HG03460 (cell line): Measurements from ENCODE around the gene IFTAP.
A peak's percentile ranks its signal among the peaks of the same experiment; 100 is the strongest.
"Not testable (repeated sequence)": the region's sequence is repeated elsewhere in the genome, so short reads cannot be mapped to it uniquely, and the experiment has no call there.

Experiments
- ATAC-seq: cut with Tn5 transposase; IDR thresholded peaks from one replicate; pipeline ENCODE4 v1.9.1; 2021; ENCODE audit not compliant: unreplicated experiment

IFTAP gene, protein sequence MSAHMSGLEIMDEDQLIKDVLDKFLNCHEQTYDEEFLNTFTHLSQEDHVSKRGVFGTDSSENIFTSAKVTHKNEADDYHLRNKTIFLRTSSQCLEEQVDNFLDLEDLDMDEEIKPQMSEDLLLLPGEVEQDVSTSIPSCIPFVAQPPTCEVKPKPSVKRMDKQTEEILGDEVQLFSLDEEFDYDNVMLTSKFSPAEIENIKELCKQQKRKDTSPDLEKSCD

GRCh38 chr11:36594316-36594989 is at the start of gene IFTAP:
IFTAP (plus strand) TSS chr11:36594502; CDS start chr11:36610104, 15,602 bp downstream.
- peak; percentile 60 for ATAC-seq

DNA sequence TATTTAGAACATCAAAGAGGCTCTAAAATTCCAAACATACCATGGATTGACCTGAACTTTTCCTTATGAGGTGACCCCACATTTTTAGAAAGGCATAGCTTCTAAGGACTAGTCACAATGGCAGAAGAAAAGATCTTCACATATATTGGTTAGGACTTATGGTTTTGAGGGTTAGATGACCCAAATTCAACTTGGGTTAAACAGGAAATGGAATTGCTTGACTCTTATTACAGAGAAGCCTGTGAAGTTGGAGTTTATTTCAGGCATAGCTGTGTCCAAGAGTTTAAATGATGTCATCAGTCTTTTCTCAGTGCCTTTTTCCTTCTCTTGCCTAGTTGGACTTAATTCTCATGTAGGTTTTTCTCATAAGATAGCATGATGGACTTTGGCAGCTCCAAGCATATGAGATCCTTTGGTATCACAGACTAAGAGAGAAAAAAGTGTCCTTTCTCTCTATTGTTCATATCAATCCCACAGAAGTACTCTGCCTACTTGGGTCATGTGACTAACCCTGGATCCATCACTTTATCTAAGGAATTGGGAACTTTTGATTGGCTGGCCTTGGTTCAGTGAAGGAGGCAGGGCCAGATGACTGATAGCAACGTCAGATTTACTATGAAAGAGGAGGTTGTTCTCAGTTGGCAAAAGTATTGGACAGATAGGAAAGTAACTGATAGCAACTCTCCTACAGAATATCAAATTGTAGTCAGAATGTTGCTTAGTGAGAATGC is 43.8 kb upstream of the IFTAP start:
- ATAC-seq = no peak

GRCh38 chr11:36557390-36557789 is 36.9 kb upstream of the IFTAP start:
- not testable (repeated sequence) for ATAC-seq

- ATAC-seq = no peak
Observed at GRCh38 chr11:36557991-36558390, 36.3 kb upstream of the IFTAP start.

GRCh38 chr11:36558571-36559413 is 35.5 kb upstream of the IFTAP start:
- peak; percentile 93 for ATAC-seq

GRCh38 chr11:36564376-36565030 is 29.8 kb upstream of the IFTAP start:
- no peak for ATAC-seq

GRCh38 chr11:36565031-36565610 is 29.2 kb upstream of the IFTAP start:
- ATAC-seq = no peak

- ATAC-seq = no peak
Observed at GRCh38 chr11:36566407-36567053, 27.8 kb upstream of the IFTAP start.

- ATAC-seq = no peak
Observed at GRCh38 chr11:36567694-36568093, 26.6 kb upstream of the IFTAP start, which contains the start of gene RAG1. RAG1 (plus strand) TSS chr11:36568007; CDS start chr11:36573305, 5,298 bp downstream.

GRCh38 chr11:36569095-36569494 is 25.2 kb upstream of the IFTAP start:
- no peak for ATAC-seq

- no peak for ATAC-seq
Observed at GRCh38 chr11:36574486-36574885, 19.8 kb upstream of the IFTAP start.

DNA sequence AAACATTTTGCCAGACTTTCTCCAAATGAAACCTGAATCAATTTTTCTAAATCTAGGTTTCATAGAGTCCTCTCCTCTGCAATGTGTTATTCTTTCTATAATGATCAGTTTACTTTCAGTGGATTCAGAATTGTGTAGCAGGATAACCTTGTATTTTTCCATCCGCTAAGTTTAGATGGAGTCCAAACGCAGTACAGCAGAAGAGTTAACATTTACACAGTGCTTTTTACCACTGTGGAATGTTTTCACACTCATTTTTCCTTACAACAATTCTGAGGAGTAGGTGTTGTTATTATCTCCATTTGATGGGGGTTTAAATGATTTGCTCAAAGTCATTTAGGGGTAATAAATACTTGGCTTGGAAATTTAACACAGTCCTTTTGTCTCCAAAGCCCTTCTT is 16.9 kb upstream of the IFTAP start:
- no peak for ATAC-seq

DNA sequence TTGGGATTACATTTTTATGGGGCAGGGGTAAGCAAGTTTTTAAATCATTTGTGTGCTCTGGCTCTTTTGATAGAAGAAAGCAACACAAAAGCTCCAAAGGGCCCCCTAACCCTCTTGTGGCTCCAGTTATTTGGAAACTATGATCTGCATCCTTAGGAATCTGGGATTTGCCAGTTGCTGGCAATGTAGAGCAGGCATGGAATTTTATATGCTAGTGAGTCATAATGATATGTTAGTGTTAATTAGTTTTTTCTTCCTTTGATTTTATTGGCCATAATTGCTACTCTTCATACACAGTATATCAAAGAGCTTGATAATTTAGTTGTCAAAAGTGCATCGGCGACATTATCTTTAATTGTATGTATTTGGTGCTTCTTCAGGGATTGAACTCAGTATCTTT is 16.4 kb upstream of the IFTAP start:
- no peak for ATAC-seq

GRCh38 chr11:36578458-36578857 is 15.8 kb upstream of the IFTAP start:
- no peak for ATAC-seq

- no peak for ATAC-seq
Observed at GRCh38 chr11:36581536-36581935, 12.8 kb upstream of the IFTAP start.

DNA sequence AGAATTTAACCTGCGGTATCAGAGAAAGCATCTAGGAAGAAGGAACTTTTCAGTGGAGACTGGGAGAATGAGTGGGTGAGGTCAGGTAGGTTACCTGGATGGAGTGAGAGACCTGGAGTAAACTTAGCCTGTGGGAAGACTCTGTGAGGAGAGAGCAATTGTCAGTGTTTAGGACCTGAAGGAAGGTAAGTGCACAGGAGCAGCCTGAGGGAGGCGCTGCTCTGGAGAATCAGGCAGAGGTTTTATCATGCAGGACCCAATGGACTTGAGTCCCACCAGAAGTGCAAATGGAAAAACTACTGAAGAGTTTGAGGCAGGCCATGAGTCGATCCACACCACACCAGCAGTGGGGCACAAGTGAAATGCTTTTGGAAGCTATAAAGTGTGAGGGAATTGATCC is 10.6 kb upstream of the IFTAP start:
- ATAC-seq = no peak

DNA sequence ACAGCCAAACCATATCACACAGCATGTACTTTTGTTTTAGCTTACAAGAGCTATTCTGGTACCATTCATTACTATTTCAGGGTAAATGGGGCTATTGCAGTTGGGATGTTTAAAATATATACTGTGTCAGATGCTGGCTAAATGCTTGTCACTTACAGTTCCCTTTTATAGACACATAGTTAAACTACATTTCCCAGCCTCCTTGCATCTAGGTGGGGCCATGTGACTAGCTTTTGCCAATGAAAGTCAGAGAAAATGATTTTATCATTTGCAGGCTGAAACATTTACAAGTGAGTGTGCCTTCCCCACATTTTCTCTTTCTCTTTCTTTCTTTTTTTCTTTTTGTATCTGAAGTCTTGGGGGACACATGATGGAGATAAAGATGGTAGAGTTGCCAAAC is 7.8 kb upstream of the IFTAP start:
- ATAC-seq = no peak

DNA sequence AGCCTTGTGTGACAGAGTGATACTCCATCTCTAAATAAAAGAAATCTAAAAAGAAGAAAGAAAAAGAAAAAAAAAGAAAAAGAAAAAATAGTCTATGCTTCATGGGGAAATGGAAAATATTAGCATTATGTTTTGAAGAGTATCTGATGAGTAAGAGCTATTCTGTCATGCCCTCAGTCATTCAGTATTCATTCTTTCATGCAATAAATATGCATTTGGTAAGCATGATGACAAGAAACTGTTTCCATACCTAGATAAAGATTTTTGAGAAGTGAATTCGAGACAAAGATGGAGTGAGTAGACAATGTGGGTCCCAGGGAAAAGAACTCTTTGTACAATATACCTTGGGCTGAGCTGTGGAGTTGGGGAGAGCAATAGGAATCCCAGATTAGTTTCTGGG is 6.2 kb upstream of the IFTAP start:
- no peak for ATAC-seq

GRCh38 chr11:36590513-36590912 is 3.8 kb upstream of the IFTAP start:
- ATAC-seq = no peak

GRCh38 chr11:36591433-36591832 is 2.9 kb upstream of the IFTAP start:
- ATAC-seq = no peak
